Measurements from ENCODE around the gene ZNF358.

ZNF358 gene

GRCh38 chr19:7480222-7480969, 35.5 kb upstream of the ZNF358 start:
- no peak overlapping the region for H3K4me3 ChIP-seq (ENCODE audit: low read length)
- no peak for DNase-seq (ENCODE audit: low read depth)
- TF ChIP-seq, protein P1, sequence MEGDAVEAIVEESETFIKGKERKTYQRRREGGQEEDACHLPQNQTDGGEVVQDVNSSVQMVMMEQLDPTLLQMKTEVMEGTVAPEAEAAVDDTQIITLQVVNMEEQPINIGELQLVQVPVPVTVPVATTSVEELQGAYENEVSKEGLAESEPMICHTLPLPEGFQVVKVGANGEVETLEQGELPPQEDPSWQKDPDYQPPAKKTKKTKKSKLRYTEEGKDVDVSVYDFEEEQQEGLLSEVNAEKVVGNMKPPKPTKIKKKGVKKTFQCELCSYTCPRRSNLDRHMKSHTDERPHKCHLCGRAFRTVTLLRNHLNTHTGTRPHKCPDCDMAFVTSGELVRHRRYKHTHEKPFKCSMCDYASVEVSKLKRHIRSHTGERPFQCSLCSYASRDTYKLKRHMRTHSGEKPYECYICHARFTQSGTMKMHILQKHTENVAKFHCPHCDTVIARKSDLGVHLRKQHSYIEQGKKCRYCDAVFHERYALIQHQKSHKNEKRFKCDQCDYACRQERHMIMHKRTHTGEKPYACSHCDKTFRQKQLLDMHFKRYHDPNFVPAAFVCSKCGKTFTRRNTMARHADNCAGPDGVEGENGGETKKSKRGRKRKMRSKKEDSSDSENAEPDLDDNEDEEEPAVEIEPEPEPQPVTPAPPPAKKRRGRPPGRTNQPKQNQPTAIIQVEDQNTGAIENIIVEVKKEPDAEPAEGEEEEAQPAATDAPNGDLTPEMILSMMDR (conservative IDR thresholded peaks at IDR 0.05; ENCODE audit: low read depth, low read length), result no peak

DNA sequence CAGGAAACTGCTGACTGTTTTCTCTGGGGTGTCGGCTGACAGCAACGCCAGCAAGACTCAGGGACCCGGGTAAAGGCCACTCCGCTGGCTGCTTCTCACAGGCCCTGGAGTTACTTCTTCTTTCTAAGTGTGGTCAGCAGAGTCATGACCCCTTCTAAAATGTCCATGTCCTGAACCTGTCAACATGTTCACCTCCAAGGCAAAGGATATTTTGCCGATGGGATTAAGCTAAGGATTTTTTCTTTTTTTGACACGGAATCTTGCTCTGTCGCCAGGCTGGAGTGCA, 35.0 kb upstream of the ZNF358 start:
- TF ChIP-seq, protein P1 (conservative IDR thresholded peaks at IDR 0.05; ENCODE audit: low read depth, low read length), result no peak
- no peak overlapping the region for H3K4me3 ChIP-seq (ENCODE audit: low read length)
- no peak for DNase-seq (ENCODE audit: low read depth)

DNA sequence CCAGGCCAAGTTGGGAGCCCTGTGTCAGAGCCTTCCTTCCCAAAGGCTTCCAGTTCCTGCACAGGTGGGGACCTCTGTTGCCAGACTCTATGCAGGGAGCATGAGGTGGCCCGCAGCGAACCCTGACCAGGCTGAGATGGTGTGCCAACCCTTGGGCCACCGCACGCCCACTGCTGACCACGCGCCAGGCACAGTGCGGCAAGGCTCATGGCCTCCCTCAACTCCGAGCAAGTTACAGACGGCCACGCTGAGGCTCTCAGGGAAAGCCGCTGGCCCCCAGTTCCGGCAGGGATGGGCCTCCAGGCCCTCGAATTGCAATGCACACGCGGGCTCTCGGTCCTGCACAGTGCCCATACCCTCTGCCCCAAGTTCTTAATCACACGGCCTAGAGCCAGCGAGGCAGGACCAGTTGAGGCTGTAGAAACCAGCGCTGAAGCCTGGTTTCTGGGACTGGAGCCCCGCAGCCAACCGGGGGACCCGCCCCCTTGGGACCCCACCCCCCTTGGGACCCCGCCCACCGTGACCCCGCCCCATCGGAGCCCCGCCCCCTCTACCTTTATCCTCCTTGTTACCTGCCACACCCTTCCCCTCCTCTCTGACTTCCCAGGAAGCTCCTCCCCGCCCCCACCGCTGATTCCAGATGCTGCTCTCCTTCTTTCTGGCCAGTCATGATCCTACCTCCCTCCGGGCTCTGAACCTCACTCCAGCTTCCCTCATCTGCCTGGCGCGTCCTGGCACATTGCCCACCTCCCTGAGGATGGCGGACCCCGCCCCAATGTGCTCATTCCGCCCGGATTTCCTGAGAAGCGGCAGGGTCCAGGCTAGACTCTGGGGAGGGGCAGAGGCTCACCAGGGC, 33.1 kb upstream of the ZNF358 start:
- no peak overlapping the region for H3K4me3 ChIP-seq (ENCODE audit: low read length)
- no peak for DNase-seq (ENCODE audit: low read depth)
- TF ChIP-seq, protein P1 (conservative IDR thresholded peaks at IDR 0.05; ENCODE audit: low read depth, low read length), result no peak

DNA sequence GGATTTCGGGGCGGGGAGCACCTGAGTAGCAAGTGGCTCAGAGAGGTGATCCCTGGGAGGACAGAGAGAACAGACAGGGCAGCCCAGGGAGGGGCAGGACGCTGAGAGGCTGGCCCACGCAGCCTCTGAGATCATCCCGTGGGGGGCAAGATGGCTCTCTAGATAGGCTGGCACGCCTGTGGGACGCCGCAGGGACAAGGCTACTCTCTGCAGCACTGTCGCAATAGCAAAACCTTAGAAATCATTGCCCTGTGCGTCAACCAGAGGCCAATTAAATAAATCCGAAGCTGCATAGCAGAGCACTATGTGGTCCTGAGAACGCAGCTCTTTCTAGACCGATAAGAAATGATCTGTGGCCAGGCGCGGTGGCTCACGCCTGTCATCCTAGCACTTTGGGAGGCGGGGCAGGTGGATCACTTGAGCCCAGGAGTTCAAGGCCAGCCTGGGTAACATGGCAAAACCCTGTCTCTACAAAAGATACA, 32.1 kb upstream of the ZNF358 start:
- DNase-seq (ENCODE audit: low read depth), result no peak
- TF ChIP-seq, protein P1 (conservative IDR thresholded peaks at IDR 0.05; ENCODE audit: low read depth, low read length), result no peak
- H3K4me3 ChIP-seq (ENCODE audit: low read length), result no peak overlapping the region

GRCh38 chr19:7486923-7487322, 29.0 kb upstream of the ZNF358 start:
- TF ChIP-seq, protein P1 (conservative IDR thresholded peaks at IDR 0.05; ENCODE audit: low read depth, low read length), result no peak
- no peak overlapping the region for H3K4me3 ChIP-seq (ENCODE audit: low read length)
- no peak for DNase-seq (ENCODE audit: low read depth)

DNA sequence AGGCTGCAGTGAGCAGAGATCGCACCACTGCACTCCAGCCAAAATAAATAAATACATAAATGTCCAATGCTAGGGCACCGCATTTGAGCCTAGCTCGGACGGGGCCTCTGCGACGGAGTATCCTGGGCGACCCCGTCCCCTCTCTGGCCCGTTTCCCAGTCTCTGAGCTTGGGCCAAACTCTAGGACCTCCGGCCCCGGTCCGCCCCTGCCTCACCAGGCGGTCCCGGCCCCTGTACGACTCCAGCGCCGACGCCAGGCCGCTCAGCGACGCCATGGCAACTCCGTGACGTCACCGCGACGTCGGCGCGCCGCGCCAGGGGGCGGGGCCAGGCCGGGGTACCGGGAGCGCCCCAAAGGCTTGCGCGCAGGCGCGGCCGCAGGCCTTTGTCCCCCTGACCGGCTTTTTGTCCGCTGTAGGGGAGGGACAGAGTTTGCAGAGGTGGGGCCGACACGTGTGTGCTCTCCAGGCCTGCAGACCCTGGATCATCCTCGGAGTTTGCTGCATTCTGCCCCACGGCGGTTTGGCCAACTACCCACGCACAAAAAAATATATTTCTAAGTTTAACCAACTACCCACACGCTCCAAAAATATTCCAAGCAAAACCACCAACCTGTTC, 27.1 kb upstream of the ZNF358 start, which contains the start of gene PEX11G:
TSS of gene PEX11G (minus strand) at position 300 of the 618 bp plus-strand sequence. CDS start at position 275, 25 bp downstream.
- TF ChIP-seq, protein P1 (conservative IDR thresholded peaks at IDR 0.05; ENCODE audit: low read depth, low read length), result no peak
- DNase-seq (ENCODE audit: low read depth), result peak; percentile 58
- H3K4me3 ChIP-seq (ENCODE audit: low read length), result peak within 1 kb of the TSS; percentile 68

Data from retinal pigment epithelial cell (primary cell).